Naive thymus-derived CD8-positive, alpha-beta T cell (primary cell): ENCODE results near the gene TFPI2. TPM values are rescaled to one million over a fixed set of nuclear protein-coding genes. Genes with fewer than 3 reads are reported as not detected.

ENCODE experiments used
- ATAC-seq, 2 donors: fragments of 150-1000 bp; cut with Tn5 transposase in 1 of 2; sonication (Bioruptor Pico), chemical (Tn5 transposase) in 1 of 2; 1 replicate in 1 of 2; 2 replicates in 1 of 2; pipeline ENCODE4 v1.10.0; 2021; ENCODE audit warnings: mild to moderate bottlenecking in 2 of 2, moderate library complexity in 2 of 2
- POLR2A ChIA-PET: fragments of 350-600 bp; sonication (Branson Sonifier 250); formaldehyde crosslinking; loops from one replicate; lab custom pipeline; 2021; ENCODE audit warnings: antibody characterized with exemption; lab: Charles Lee
- DNase-seq, 10 donors: peaks; one replicate each; pipeline versions ENCODE4 v3.0.0 to v3.0.0-alpha.2; 2020 to 2022
- H3K27ac Mint-ChIP-seq, 10 donors: one replicate each; pipeline ENCODE4 v1.8.0; 2020 to 2022; ENCODE audit warnings: mild to moderate bottlenecking in 10 of 10, mixed read lengths in 10 of 10, moderate library complexity in 4 of 10, inconsistent platforms in 1 of 10
- H3K27me3 Mint-ChIP-seq, 5 donors: one replicate each; pipeline ENCODE4 v1.8.0; 2021 to 2022; ENCODE audit warnings: mixed read lengths in 5 of 5
- H3K36me3 Mint-ChIP-seq, 3 donors: one replicate each; pipeline ENCODE4 v1.8.0; 2020 to 2022; ENCODE audit warnings: mixed read lengths in 3 of 3, mild to moderate bottlenecking in 2 of 3, inconsistent platforms in 1 of 3
- H3K4me1 Mint-ChIP-seq, 4 donors: one replicate each; pipeline ENCODE4 v1.8.0; 2021 to 2022; ENCODE audit warnings: mixed read lengths in 4 of 4
- H3K4me3 Mint-ChIP-seq, 10 donors: one replicate each; pipeline ENCODE4 v1.8.0; 2020 to 2022; ENCODE audit warnings: mild to moderate bottlenecking in 10 of 10, mixed read lengths in 10 of 10, moderate library complexity in 6 of 10, inconsistent platforms in 1 of 10
- H3K9me3 Mint-ChIP-seq, 9 donors: one replicate each; pipeline ENCODE4 v1.8.0; 2020 to 2022; ENCODE audit warnings: mixed read lengths in 9 of 9, mild to moderate bottlenecking in 3 of 9, inconsistent platforms in 1 of 9, moderate library complexity in 1 of 9
- polyA plus RNA-seq, 3 donors: library from polyadenylated mRNA; unstranded; fragments of 300-500 nt; fragmentation: Illumina TruSeq; gene quantifications; one replicate each; pipeline ENCODE4 v1.2.3, GENCODE V29; 2021
- total RNA-seq, 8 experiments: library from RNA in 2 of 8; stranded (reverse) in 2 of 8; gene quantifications; one replicate each; pipeline ENCODE4 v1.2.3 and lab custom pipeline; 2021 to 2026

Gene TFPI2, protein sequence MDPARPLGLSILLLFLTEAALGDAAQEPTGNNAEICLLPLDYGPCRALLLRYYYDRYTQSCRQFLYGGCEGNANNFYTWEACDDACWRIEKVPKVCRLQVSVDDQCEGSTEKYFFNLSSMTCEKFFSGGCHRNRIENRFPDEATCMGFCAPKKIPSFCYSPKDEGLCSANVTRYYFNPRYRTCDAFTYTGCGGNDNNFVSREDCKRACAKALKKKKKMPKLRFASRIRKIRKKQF
- total RNA-seq (not detected), polyA plus RNA-seq (not detected), total RNA-seq (lab: John Stamatoyannopoulos, UW) (0 to 0.35 (median 0) reads per million in 6 experiments)

- ATAC-seq: no peak
- DNase-seq: no peak
- peaks cover 7 to 15% (median 11%) of the 10 kb centered on the region in 4 donors for H3K4me1 Mint-ChIP-seq
- peaks cover 0 to 2% (median 0%) of the 10 kb centered on the region in 9 donors for H3K9me3 Mint-ChIP-seq
- H3K27me3 Mint-ChIP-seq: peaks cover 22 to 61% (median 45%) of the 10 kb centered on the region in 5 donors
- peaks cover 0 to 2% (median 0%) of the 10 kb centered on the region in 3 donors for H3K36me3 Mint-ChIP-seq
- H3K27ac Mint-ChIP-seq: peak within 1 kb of the TSS in 3 of 10 donors; percentile 27 to 49 (median 43)
- peak within 1 kb of the TSS; percentile 41 to 81 (median 74) for H3K4me3 Mint-ChIP-seq
- POLR2A ChIA-PET: no interaction called here
Observed at GRCh38 chr7:93890464-93891068, at the start of gene TFPI2. Gene TFPI2 (minus strand): TSS chr7:93890753. CDS start chr7:93890678, 75 bp downstream.

DNA sequence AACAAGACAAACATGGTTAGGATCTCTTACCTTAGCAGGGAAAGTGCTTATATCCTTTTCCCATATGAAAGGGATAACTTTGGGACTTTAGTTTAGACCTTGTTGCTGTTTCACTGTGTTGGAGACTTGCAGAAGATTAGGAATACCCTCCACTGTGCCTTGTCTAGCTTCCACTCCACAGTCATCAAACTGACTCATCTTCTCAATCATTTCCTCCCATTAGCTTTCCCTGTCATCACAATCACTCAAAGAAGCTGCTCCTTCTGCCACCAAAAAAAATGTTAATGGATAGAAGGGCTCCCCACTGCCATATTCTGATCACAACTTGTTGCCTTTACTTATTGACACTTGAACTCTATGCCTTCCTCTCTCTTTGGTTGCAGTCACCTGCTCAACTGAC, 47.7 kb upstream of the TFPI2 start:
- DNase-seq (no peak), ATAC-seq (no peak)
- Mint-ChIP-seq H3K36me3 (peaks cover 0 to 4% (median 0%) of the 10 kb centered on the region in 3 donors), H3K27ac (no peak overlapping the region), H3K4me3 (no peak overlapping the region), H3K9me3 (peaks cover 0 to 7% (median 2%) of the 10 kb centered on the region in 9 donors), H3K4me1 (peaks cover 0 to 4% (median 0%) of the 10 kb centered on the region in 4 donors), H3K27me3 (peaks cover 10 to 25% (median 14%) of the 10 kb centered on the region in 5 donors)
- POLR2A ChIA-PET: no interaction called here

GRCh38 chr7:93937818-93938217, 47.3 kb upstream of the TFPI2 start:
- H3K36me3 Mint-ChIP-seq: peaks cover 0 to 4% (median 0%) of the 10 kb centered on the region in 3 donors
- H3K27me3 Mint-ChIP-seq: peaks cover 10 to 22% (median 13%) of the 10 kb centered on the region in 5 donors
- no peak overlapping the region for H3K4me3 Mint-ChIP-seq
- H3K4me1 Mint-ChIP-seq: peaks cover 0 to 4% (median 0%) of the 10 kb centered on the region in 4 donors
- POLR2A ChIA-PET: no interaction called here
- no peak overlapping the region for H3K27ac Mint-ChIP-seq
- ATAC-seq (no peak), DNase-seq (no peak)
- peaks cover 0 to 7% (median 2%) of the 10 kb centered on the region in 9 donors for H3K9me3 Mint-ChIP-seq

DNA sequence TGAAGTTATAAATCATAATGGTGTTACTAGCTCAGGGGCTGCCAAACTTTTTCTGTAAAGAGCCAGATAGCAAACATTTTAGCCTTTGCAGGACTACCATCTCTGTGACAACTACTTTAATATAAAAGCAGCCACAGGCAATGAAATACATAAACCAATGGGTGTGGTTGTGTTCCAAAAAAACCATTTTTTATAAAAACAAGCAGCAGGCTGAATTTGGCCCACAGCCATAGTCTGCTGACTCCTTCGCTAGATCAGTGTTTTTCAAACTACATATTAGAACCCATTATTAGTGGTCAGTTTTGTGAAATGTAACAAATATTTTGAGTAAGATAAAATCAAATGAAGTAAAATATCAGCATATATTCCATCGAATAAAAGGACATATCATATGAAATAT, 44.5 kb upstream of the TFPI2 start:
- peaks cover 12 to 21% (median 17%) of the 10 kb centered on the region in 5 donors for H3K27me3 Mint-ChIP-seq
- POLR2A ChIA-PET: no interaction called here
- no peak for DNase-seq
- ATAC-seq: no peak
- peaks cover 0 to 7% (median 2%) of the 10 kb centered on the region in 9 donors for H3K9me3 Mint-ChIP-seq
- peaks cover 0 to 3% (median 0%) of the 10 kb centered on the region in 4 donors for H3K4me1 Mint-ChIP-seq
- no peak overlapping the region for H3K27ac Mint-ChIP-seq
- peaks cover 0 to 4% (median 0%) of the 10 kb centered on the region in 3 donors for H3K36me3 Mint-ChIP-seq
- H3K4me3 Mint-ChIP-seq: no peak overlapping the region

- DNase-seq (no peak), ATAC-seq (no peak)
- H3K9me3 Mint-ChIP-seq: peaks cover 0 to 7% (median 0%) of the 10 kb centered on the region in 9 donors
- peaks cover 10 to 16% (median 14%) of the 10 kb centered on the region in 5 donors for H3K27me3 Mint-ChIP-seq
- POLR2A ChIA-PET: no interaction called here
- no peak overlapping the region for H3K4me3 Mint-ChIP-seq
- H3K27ac Mint-ChIP-seq: no peak overlapping the region
- no peaks in the 10 kb centered on the region for H3K4me1 Mint-ChIP-seq
- H3K36me3 Mint-ChIP-seq: peaks cover 0 to 4% (median 0%) of the 10 kb centered on the region in 3 donors
Observed at GRCh38 chr7:93933156-93933555, 42.6 kb upstream of the TFPI2 start.

DNA sequence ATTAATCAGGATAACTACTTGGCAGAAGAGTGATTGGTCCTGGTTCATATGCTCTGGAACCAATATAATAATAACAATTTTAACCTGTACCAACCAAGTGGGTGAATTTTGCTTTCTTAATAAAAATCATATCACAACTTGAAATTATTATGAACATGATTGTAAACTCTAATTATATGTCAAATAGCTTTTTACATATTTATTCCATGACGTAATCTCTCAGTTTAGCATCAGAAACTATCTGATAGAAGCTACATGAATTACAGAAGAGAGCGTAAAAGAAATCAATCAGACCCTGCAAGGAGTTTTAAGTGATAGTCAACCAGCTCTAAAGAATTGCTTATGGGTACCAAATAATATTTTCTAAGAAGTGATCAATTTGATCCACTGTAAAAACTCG, 41.1 kb upstream of the TFPI2 start:
- ATAC-seq (no peak), DNase-seq (no peak)
- H3K9me3 Mint-ChIP-seq: peaks cover 0 to 3% (median 0%) of the 10 kb centered on the region in 9 donors
- H3K4me3 Mint-ChIP-seq: no peak overlapping the region
- peaks cover 10 to 25% (median 12%) of the 10 kb centered on the region in 5 donors for H3K27me3 Mint-ChIP-seq
- H3K27ac Mint-ChIP-seq: no peak overlapping the region
- no peaks in the 10 kb centered on the region for H3K4me1 Mint-ChIP-seq
- POLR2A ChIA-PET: no interaction called here
- H3K36me3 Mint-ChIP-seq: no peaks in the 10 kb centered on the region

- no peaks in the 10 kb centered on the region for H3K4me1 Mint-ChIP-seq
- H3K27ac Mint-ChIP-seq: no peak overlapping the region
- H3K4me3 Mint-ChIP-seq: no peak overlapping the region
- DNase-seq (no peak), ATAC-seq (no peak)
- POLR2A ChIA-PET: no interaction called here
- H3K9me3 Mint-ChIP-seq: no peaks in the 10 kb centered on the region
- no peaks in the 10 kb centered on the region for H3K36me3 Mint-ChIP-seq
- H3K27me3 Mint-ChIP-seq: peaks cover 11 to 46% (median 23%) of the 10 kb centered on the region in 5 donors
Observed at GRCh38 chr7:93927585-93927984, 37.0 kb upstream of the TFPI2 start.

- Mint-ChIP-seq H3K4me3 (no peak overlapping the region), H3K4me1 (peaks cover 0 to 6% (median 3%) of the 10 kb centered on the region in 4 donors), H3K36me3 (no peaks in the 10 kb centered on the region), H3K27ac (no peak overlapping the region), H3K27me3 (peaks cover 14 to 46% (median 25%) of the 10 kb centered on the region in 5 donors), H3K9me3 (no peaks in the 10 kb centered on the region)
- POLR2A ChIA-PET: no interaction called here
- DNase-seq (no peak), ATAC-seq (no peak)
Observed at GRCh38 chr7:93926800-93927199, 36.2 kb upstream of the TFPI2 start.

- Mint-ChIP-seq H3K9me3 (no peaks in the 10 kb centered on the region), H3K36me3 (no peaks in the 10 kb centered on the region), H3K4me1 (peaks cover 0 to 7% (median 3%) of the 10 kb centered on the region in 4 donors), H3K4me3 (no peak overlapping the region), H3K27me3 (peaks cover 11 to 44% (median 21%) of the 10 kb centered on the region in 5 donors), H3K27ac (no peak overlapping the region)
- DNase-seq (no peak), ATAC-seq (no peak)
- POLR2A ChIA-PET: no interaction called here
Observed at GRCh38 chr7:93923942-93924341, 33.4 kb upstream of the TFPI2 start.

DNA sequence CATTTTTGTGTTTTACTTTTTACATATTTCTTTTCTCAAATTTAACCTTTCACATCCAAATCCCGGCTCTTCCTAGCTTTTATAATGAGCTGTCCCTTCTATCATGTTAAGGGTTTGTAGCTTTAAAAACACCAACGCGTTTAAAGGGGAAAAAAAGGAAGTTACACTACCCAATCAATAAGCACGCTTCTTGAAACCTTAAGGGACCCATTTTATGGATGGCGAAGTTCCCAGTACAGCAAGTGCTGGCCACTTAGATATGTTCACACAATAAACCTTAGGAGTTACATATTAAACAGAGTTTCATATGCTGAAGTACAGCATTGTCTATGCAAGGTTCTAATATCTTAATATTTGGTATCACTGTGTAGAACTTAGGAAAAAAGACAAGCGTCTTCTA, 32.7 kb upstream of the TFPI2 start:
- Mint-ChIP-seq H3K4me1 (peaks cover 0 to 7% (median 3%) of the 10 kb centered on the region in 4 donors), H3K27me3 (peaks cover 11 to 44% (median 21%) of the 10 kb centered on the region in 5 donors), H3K36me3 (no peaks in the 10 kb centered on the region), H3K4me3 (no peak overlapping the region), H3K27ac (no peak overlapping the region), H3K9me3 (no peaks in the 10 kb centered on the region)
- ATAC-seq: no peak
- POLR2A ChIA-PET: no interaction called here
- no peak for DNase-seq

GRCh38 chr7:93921607-93922566, 31.3 kb upstream of the TFPI2 start, which contains the start of gene GNG11:
Gene GNG11 (plus strand): TSS chr7:93921735. CDS start chr7:93922138, 403 bp downstream.
- POLR2A ChIA-PET: interaction anchor here (0.7 kb wide), 1 partner anchor 15 kb away, joined by 3 read pairs; no protein-coding TSS in a partner anchor
- Mint-ChIP-seq H3K27ac (peak within 1 kb of the TSS in 2 of 10 donors; percentile 43 to 83), H3K9me3 (peaks cover 0 to 2% (median 0%) of the 10 kb centered on the region in 9 donors), H3K36me3 (no peaks in the 10 kb centered on the region), H3K4me1 (peaks cover 0 to 7% (median 3%) of the 10 kb centered on the region in 4 donors), H3K27me3 (peaks cover 15 to 48% (median 25%) of the 10 kb centered on the region in 5 donors), H3K4me3 (peak within 1 kb of the TSS; percentile 45 to 75 (median 66))
- ATAC-seq: peak; percentile 59 to 64
- DNase-seq: peak in 4 of 10 donors; percentile 2 to 17 (median 8)

GRCh38 chr7:93921186-93921585, 30.6 kb upstream of the TFPI2 start:
- Mint-ChIP-seq H3K36me3 (no peaks in the 10 kb centered on the region), H3K27me3 (peaks cover 15 to 48% (median 30%) of the 10 kb centered on the region in 5 donors), H3K4me1 (peaks cover 0 to 7% (median 3%) of the 10 kb centered on the region in 4 donors), H3K9me3 (peaks cover 0 to 2% (median 0%) of the 10 kb centered on the region in 9 donors), H3K27ac (no peak overlapping the region), H3K4me3 (peak overlapping the region in 6 of 10 donors; percentile 22 to 75 (median 63))
- DNase-seq (no peak), ATAC-seq (no peak)
- POLR2A ChIA-PET: interaction anchor here (0.7 kb wide), 1 partner anchor 14 kb away, joined by 3 read pairs; no protein-coding TSS in a partner anchor
